ENCODE data around the gene SEC22A. TPM values are rescaled to one million over a fixed set of nuclear protein-coding genes. Genes with fewer than 3 reads are reported as not detected.
A peak's percentile ranks its signal among the peaks of the same experiment; 100 is the strongest.

The SEC22A gene
- total and polyA plus RNA-seq, 4 donors: 6.9 to 47.7 (median 11.9) TPM

- ATAC-seq (ENCODE audit: insufficient read depth, low FRiP score) (no peak), DNase-seq (no peak)
- no peak overlapping the region for H3K27ac ChIP-seq (ENCODE audit: low read depth in 1 of 2, low read length in 1 of 2)
- peaks cover 0 to 10% (median 2%) of the 10 kb centered on the region in 4 donors for H3K36me3 ChIP-seq (ENCODE audit: control insufficient read depth in 4 of 4, insufficient read depth in 4 of 4, low read length in 4 of 4)
- H3K4me3 ChIP-seq: no peak overlapping the region
- H3K4me1 ChIP-seq (ENCODE audit: control insufficient read depth in 5 of 5, insufficient read depth in 5 of 5, low read length in 5 of 5): peaks cover 0 to 2% (median 0%) of the 10 kb centered on the region in 5 donors
- no peaks in the 10 kb centered on the region for H3K27me3 ChIP-seq (ENCODE audit: control insufficient read depth in 3 of 3, insufficient read depth in 3 of 3, low read length in 2 of 3)
- WGBS, 2 donors: 84 to 89% methylated on average over 4 of the region's 4 CpGs
- no peak overlapping the region for H3K9ac ChIP-seq (ENCODE audit: insufficient read depth in 1 of 2, low read length in 2 of 2)
- TF ChIP-seq CTCF (IDR thresholded peaks at IDR 0.05; ENCODE audit: control extremely low read depth, extremely low read depth): no peak
- H3K9me3 ChIP-seq (ENCODE audit: control insufficient read depth in 4 of 4, insufficient read depth in 3 of 4, low read length in 3 of 4): no peaks in the 10 kb centered on the region
Measured at GRCh38 chr3:123285479-123285878, 83.7 kb downstream of the SEC22A start.

DNA sequence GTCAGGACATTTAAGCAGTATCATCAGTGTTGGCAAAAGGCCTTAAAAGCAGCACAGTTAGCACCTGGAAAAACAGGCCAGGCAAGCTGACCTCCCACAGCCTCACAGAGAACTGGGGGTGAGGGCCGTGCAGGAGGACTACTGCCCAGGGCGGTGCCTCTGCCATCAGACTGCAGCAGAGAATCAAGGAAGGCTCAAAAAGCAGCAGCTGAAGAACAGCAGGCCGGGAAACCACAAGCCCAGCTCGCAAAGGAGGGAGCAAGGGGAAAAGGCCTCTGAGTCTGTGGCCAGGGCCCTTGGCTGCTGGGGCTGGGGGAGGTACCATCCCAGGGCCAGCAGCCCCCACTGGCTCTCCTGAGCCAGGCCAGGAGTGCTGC lies 84.2 kb downstream of the SEC22A start:
- TF ChIP-seq CTCF (IDR thresholded peaks at IDR 0.05; ENCODE audit: control extremely low read depth, extremely low read depth): no peak
- DNase-seq: no peak
- peaks cover 0 to 2% (median 0%) of the 10 kb centered on the region in 5 donors for H3K4me1 ChIP-seq (ENCODE audit: control insufficient read depth in 5 of 5, insufficient read depth in 5 of 5, low read length in 5 of 5)
- no peaks in the 10 kb centered on the region for H3K27me3 ChIP-seq (ENCODE audit: control insufficient read depth in 3 of 3, insufficient read depth in 3 of 3, low read length in 2 of 3)
- H3K27ac ChIP-seq (ENCODE audit: low read depth in 1 of 2, low read length in 1 of 2): no peak overlapping the region
- H3K4me3 ChIP-seq: no peak overlapping the region
- no peaks in the 10 kb centered on the region for H3K9me3 ChIP-seq (ENCODE audit: control insufficient read depth in 4 of 4, insufficient read depth in 3 of 4, low read length in 3 of 4)
- WGBS, 2 donors: 70 to 79% methylated on average over 4 of the region's 4 CpGs
- no peak overlapping the region for H3K9ac ChIP-seq (ENCODE audit: insufficient read depth in 1 of 2, low read length in 2 of 2)
- no peak for ATAC-seq (ENCODE audit: insufficient read depth, low FRiP score)
- H3K36me3 ChIP-seq (ENCODE audit: control insufficient read depth in 4 of 4, insufficient read depth in 4 of 4, low read length in 4 of 4): peaks cover 0 to 10% (median 2%) of the 10 kb centered on the region in 4 donors

DNA sequence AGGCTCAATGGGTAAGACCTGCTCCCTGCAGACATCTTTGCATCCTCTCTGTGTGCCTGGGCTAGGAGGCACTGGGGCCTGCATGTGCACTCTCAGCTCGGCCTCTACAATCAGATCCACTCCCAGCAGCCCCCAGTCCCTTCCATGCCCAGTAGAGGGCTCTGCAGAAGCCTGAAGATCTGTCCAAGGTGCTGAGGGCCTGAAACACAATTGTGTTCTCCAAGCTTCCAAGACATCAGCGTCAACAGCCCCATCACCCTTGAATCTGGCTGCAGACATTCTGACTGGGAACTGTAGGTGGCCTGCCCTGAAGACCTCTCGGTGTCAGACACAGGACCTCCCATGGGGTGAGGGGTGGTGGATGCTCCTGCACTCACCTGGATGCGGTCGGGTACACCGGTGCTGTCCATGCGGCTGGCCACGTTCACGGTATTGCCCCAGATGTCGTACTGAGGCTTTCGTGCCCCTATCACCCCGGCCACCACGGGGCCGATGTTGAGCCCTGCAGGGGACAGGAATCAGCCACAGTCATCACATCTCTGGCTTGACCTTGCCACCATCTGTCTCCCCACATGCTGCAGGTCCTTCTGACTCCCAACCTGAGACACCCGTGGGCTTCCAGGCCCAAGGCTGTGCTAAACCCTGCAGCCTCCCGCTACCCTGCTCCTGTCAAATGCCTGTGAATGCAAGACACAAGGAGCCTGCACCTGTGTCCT lies 84.7 kb downstream of the SEC22A start:
- H3K9me3 ChIP-seq (ENCODE audit: control insufficient read depth in 4 of 4, insufficient read depth in 3 of 4, low read length in 3 of 4): no peaks in the 10 kb centered on the region
- 79 to 81% methylated on average over 16 of the region's 16 CpGs for WGBS, 2 donors
- no peak for ATAC-seq (ENCODE audit: insufficient read depth, low FRiP score)
- peaks cover 0 to 10% (median 2%) of the 10 kb centered on the region in 4 donors for H3K36me3 ChIP-seq (ENCODE audit: control insufficient read depth in 4 of 4, insufficient read depth in 4 of 4, low read length in 4 of 4)
- H3K4me3 ChIP-seq: no peak overlapping the region
- no peak for TF ChIP-seq CTCF (IDR thresholded peaks at IDR 0.05; ENCODE audit: control extremely low read depth, extremely low read depth)
- no peak overlapping the region for H3K27ac ChIP-seq (ENCODE audit: low read depth in 1 of 2, low read length in 1 of 2)
- H3K27me3 ChIP-seq (ENCODE audit: control insufficient read depth in 3 of 3, insufficient read depth in 3 of 3, low read length in 2 of 3): no peaks in the 10 kb centered on the region
- DNase-seq: peak; percentile 58 to 77 (median 65)
- H3K4me1 ChIP-seq (ENCODE audit: control insufficient read depth in 5 of 5, insufficient read depth in 5 of 5, low read length in 5 of 5): peaks cover 0 to 2% (median 0%) of the 10 kb centered on the region in 5 donors
- no peak overlapping the region for H3K9ac ChIP-seq (ENCODE audit: insufficient read depth in 1 of 2, low read length in 2 of 2)

Data from lung (tissue), 12 donors.